C1 segment of cervical spinal cord (tissue), 14 donors: ENCODE data around the gene SMCO2.

Source experiments
- DNase-seq, 14 donors: peaks; one replicate each; lab custom pipeline; 2025; lab: John Stamatoyannopoulos, UW

The SMCO2 gene

DNA sequence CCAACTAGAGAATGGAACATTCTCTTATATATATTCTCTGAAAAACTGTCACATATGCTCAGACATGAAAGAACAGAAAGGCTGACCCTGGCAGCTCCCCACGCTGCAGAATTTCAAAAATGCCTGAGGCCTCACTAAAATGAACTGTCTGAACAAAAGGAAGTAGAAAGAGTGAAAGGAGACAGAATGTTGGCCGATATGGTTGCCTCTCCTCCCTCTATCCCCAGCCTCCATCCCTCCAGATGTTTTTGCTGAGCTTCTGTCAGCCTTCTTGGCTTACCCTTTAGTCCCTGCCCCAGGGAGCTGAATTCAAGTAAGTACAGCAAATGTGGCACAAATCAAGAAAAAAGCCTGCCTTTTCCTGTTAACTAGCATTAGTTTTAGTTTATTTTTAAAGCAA lies 6.9 kb downstream of the SMCO2 start:
- DNase-seq = no peak

- DNase-seq = no peak
These were observed 9.1 kb downstream of the SMCO2 start for GRCh38 chr12:27455589-27455988.

DNA sequence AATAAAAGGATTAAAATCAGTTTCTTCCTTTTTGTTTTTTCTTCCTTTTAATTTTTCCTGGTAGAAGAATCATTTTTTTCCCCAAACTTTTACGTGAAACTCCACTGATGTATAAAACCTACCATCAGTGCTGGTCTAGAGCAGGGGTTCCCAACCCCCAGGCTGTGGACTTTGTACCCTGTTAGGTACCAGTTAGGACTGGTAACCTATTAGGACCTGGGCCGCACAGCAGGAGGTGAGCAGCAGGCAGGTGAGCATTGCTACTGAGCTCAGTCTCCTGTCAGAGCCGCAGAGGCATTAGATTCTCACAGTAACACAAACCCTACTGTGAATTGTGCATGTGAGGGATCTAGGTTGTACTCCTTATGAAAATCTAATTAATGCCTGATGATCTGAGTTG lies 10.1 kb downstream of the SMCO2 start:
- DNase-seq = no peak

GRCh38 chr12:27460471-27460978 lies 14.0 kb downstream of the SMCO2 start:
- DNase-seq = no peak

GRCh38 chr12:27462151-27462694 lies 15.7 kb downstream of the SMCO2 start:
- no peak for DNase-seq

- DNase-seq = no peak
These were observed 16.3 kb downstream of the SMCO2 start for GRCh38 chr12:27462851-27463250.

GRCh38 chr12:27463511-27464219 lies 17.1 kb downstream of the SMCO2 start:
- no peak for DNase-seq

GRCh38 chr12:27464220-27464554 lies 17.7 kb downstream of the SMCO2 start:
- no peak for DNase-seq

- no peak for DNase-seq
These were observed 21.1 kb downstream of the SMCO2 start for GRCh38 chr12:27467641-27468040.

DNA sequence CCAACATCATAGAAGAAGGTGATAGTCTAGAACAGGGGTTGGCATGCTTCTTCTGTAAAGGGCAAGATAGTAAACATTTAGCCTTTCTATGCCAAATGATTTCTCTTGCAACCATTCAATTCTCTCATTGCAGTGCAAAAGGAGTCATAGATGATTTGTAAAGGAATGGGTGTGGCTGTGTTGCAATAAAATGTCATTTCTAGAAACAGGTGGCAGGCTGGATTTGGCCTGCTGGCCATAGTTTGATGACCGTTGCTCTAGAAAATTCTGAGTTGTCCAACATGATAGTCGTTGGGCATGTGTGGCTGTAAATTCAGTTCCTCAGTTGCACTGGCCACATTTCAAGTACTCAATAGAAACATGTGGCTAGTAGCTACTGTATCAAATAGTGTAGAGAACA lies 21.7 kb downstream of the SMCO2 start:
- no peak for DNase-seq

GRCh38 chr12:27469176-27469736 lies 22.7 kb downstream of the SMCO2 start:
- peak in 1 of 14 donors; percentile 3 for DNase-seq

GRCh38 chr12:27472604-27473003 lies 26.1 kb downstream of the SMCO2 start:
- no peak for DNase-seq

DNA sequence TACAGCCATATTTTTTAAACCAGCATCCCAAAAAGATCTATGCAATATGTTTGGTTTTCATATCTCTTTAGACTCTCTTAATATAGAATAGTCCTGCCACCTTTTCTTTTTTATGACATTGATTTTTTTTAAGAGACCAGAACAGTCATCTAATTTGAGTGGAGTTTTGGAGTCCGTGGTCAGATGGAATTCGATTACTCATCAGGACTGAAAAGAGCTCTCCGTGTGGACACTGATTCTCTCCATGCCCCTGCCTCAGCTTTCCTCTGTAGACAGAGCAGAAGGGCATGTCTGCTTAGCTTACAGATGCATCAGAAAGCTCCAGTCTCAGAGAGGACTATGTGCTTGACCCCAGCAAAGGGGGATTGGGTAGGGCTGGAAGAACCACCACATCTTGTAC lies 27.8 kb downstream of the SMCO2 start:
- no peak for DNase-seq

DNA sequence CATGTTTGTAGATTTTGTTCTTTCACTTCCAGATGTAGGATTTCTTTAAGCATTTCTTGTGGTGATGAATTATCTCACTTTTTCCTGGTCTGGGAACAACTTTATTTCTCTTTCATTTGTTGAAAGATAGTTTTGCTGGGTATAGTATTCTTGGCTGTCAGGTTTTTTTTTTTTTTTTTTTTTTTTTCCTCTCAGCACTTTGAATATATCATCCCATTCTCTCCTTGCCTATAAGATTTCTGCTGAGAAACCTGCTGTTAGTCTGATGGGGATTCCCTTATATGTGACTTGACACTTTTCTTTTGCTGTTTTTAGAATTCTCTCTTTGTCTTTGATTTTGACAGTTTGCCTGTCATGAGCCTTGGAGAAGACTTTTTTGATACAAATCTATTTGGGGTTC lies 30.5 kb downstream of the SMCO2 start:
- no peak for DNase-seq

- DNase-seq = no peak
These were observed 32.4 kb downstream of the SMCO2 start for GRCh38 chr12:27478949-27479348.

DNA sequence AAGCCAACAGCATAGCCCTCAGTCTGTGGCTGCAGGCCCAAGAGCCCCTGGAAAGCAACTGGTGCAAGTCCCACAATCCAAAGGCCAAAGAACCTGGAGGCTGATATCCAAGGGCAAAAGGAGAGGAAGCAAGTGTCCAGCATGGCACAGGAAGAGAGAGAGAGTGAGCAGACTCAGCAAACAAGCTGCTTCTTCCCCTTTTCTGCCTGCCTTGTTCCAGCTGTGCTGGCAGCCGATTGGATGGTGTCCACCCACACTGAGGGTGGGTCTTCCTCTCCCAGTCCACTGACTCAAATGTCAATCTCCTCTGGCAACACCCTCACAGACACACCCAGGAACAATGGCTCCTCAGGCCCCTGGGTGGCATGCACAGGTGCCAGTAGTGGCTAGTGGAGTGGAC lies 33.5 kb downstream of the SMCO2 start:
- no peak for DNase-seq

- no peak for DNase-seq
These were observed 40.4 kb downstream of the SMCO2 start for GRCh38 chr12:27486961-27487360.

DNA sequence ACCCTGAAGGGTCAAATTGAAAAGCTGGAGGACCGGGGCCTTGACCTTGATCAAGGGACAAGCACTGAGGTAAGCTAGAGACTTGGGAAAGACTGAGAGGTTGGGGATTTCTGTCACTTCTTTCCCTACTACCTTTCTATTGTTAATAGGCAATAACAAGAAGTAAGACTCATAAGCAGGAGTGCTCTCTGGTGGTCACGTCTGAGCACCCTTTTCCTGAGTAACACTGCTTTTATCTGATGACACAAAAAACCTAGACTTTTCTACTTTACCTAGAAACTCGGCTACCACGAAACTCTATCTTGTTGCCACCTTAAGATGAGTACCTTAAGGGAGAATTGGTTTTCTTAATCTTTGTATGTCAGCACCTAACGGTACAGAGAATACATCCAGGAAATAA lies 41.9 kb downstream of the SMCO2 start:
- no peak for DNase-seq

- no peak for DNase-seq
These were observed 44.7 kb downstream of the SMCO2 start for GRCh38 chr12:27491226-27491625.

- DNase-seq = no peak
These were observed 46.9 kb downstream of the SMCO2 start for GRCh38 chr12:27493260-27493940.

DNA sequence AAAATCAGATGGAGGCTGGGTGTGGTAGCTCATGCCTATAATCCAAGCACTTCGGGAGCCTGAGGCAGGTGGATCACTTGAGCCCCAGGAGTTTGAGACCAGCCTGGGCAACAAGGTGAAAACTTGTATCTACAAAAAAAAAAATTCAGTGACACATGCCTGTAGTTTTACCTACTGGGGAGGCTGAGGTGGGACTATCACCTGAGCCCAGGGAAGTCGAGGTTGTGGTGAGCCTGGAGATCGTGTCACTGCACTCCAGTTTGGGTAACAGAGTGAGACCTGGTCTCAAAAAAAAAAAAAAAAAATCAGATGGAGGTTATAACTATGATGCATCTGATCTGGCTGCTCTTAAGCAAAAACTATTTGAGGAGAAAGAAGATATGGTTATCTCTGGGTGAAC lies 50.9 kb downstream of the SMCO2 start:
- no peak for DNase-seq

DNA sequence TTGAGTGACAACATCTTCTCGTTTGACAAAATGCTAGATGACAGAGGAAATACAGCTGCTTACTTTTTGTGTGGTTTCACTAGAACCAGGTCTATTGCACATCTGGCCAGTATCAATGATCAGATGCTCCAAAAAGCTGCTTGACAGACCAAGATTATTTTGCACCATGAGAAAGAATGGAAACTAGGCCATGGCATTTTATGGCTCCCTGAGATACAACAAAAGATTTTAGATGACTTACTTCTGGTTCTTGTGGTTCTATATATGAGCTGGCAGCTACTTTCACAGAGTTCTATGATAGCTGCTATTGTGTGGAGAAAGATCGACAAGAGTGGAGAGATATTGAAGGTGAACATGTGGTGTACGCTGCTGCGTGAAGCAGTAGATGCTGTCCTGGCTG lies 51.6 kb downstream of the SMCO2 start:
- DNase-seq = no peak

DNA sequence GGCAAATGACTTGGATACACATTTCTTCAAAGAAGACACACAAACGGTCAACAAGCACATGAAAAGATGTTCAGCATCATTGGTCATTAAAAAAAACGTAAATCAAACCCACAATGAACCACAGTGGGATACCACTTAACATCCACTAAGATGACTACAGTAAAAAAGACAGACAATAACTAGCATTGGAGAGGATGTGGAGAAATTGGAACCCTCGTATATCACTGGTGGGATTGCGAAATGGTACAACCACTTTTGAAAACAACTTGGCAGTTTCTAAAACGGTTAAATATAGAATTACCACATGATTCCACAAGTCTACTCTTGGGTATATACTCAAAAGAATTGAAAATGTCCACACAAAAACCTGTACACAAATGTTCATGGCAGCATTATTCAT lies 52.2 kb downstream of the SMCO2 start:
- DNase-seq = no peak
